Measurements from ENCODE around the gene FGGY.
"Not testable (repeated sequence)": the region's sequence is repeated elsewhere in the genome, so short reads cannot be mapped to it uniquely, and the experiment has no call there.

FGGY gene

DNA sequence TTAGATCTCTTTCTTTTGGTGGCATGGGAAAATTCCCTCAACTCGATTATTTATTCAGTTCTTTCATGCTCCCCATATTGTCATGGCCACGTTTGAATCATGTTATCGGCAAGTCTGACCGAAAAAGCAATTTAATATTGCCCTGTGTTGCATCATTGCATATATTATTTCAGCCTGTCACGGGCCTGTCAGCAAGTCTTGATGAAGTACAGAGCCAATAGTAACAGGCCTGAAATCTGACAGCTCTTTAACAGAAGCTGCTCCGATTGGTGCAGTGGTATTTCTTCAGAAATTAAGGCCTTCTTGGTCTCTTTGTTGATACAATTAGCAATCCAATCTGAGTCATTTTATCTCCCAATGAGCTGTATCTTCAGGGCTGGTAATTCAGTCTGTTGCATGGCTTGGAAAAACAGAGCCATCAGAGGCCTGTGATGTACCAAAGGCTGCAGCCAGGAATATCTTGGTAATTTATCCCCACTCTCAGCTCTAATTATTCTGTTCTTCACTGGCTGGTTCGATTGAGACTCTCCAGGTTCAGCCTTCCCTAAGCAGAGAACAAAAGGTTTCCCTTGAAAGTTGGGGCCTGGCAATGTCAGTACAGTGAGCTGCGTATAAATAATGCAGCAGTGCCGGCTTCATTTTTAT lies 149.5 kb downstream of the FGGY start:
- Histone ChIP-seq H3K4me1 (ENCODE audit: insufficient read depth, low read length) (peaks cover 16% of the 10 kb centered on the region), H3K9me3 (ENCODE audit: low read length) (peaks cover 6% of the 10 kb centered on the region), H2AFZ (ENCODE audit: low read depth, low read length) (peak overlapping the region; percentile 33), H3K4me3 (ENCODE audit: low read length) (no peak overlapping the region), H3K27me3 (ENCODE audit: insufficient read depth, low read length) (no peaks in the 10 kb centered on the region), H3K36me3 (ENCODE audit: insufficient read depth, low read length) (no peaks in the 10 kb centered on the region)

GRCh38 chr1:59452026-59452425 lies 155.1 kb downstream of the FGGY start:
- no peaks in the 10 kb centered on the region for H3K27me3 ChIP-seq (ENCODE audit: insufficient read depth, low read length)
- no peak overlapping the region for H2AFZ ChIP-seq (ENCODE audit: low read depth, low read length)
- H3K36me3 ChIP-seq (ENCODE audit: insufficient read depth, low read length): no peaks in the 10 kb centered on the region
- H3K4me1 ChIP-seq (ENCODE audit: insufficient read depth, low read length): peaks cover 1% of the 10 kb centered on the region
- no peaks in the 10 kb centered on the region for H3K9me3 ChIP-seq (ENCODE audit: low read length)
- H3K4me3 ChIP-seq (ENCODE audit: low read length): no peak overlapping the region

GRCh38 chr1:59452559-59452958 lies 155.7 kb downstream of the FGGY start:
- H3K27me3 ChIP-seq (ENCODE audit: insufficient read depth, low read length): no peaks in the 10 kb centered on the region
- no peak overlapping the region for H2AFZ ChIP-seq (ENCODE audit: low read depth, low read length)
- H3K9me3 ChIP-seq (ENCODE audit: low read length): no peaks in the 10 kb centered on the region
- no peak overlapping the region for H3K4me3 ChIP-seq (ENCODE audit: low read length)
- H3K4me1 ChIP-seq (ENCODE audit: insufficient read depth, low read length): no peaks in the 10 kb centered on the region
- H3K36me3 ChIP-seq (ENCODE audit: insufficient read depth, low read length): no peaks in the 10 kb centered on the region

DNA sequence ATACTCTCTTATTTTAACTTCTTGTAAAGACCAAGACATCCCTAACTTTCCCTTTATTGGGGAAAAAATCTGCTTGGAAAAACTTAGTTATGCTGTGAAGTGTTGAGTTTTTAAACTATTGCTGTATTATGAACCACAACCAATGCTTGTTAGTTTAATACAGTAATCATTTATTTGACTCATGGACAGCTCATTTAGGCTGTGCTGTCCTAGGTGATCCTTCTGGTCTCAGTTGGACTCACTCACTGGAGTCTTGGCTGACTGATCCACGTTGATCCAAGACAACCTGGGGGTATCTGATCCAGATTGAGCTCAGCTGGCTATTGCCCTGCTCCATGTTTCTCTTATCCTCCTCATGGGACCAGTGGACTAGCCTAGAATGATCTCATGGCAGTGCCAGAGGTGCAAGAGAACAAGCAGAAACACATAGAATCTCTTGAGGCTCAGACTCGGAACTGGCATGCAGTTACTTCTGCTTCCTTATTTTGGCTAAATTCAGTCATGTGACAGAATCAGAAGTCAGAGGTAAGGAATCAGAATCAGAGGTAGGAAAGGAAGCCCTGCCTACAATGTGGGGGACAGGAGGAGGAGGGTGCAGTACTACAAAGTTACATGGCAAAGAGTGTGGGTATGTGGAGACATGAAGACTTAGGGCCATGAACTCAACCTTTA lies 156.5 kb downstream of the FGGY start:
- H3K9me3 ChIP-seq (ENCODE audit: low read length): no peaks in the 10 kb centered on the region
- no peaks in the 10 kb centered on the region for H3K4me1 ChIP-seq (ENCODE audit: insufficient read depth, low read length)
- no peaks in the 10 kb centered on the region for H3K36me3 ChIP-seq (ENCODE audit: insufficient read depth, low read length)
- H3K27me3 ChIP-seq (ENCODE audit: insufficient read depth, low read length): no peaks in the 10 kb centered on the region
- no peak overlapping the region for H2AFZ ChIP-seq (ENCODE audit: low read depth, low read length)
- no peak overlapping the region for H3K4me3 ChIP-seq (ENCODE audit: low read length)

GRCh38 chr1:59455206-59455605 lies 158.3 kb downstream of the FGGY start:
- Histone ChIP-seq H3K4me1 (ENCODE audit: insufficient read depth, low read length) (no peaks in the 10 kb centered on the region), H3K9me3 (ENCODE audit: low read length) (no peaks in the 10 kb centered on the region), H3K36me3 (ENCODE audit: insufficient read depth, low read length) (no peaks in the 10 kb centered on the region), H2AFZ (ENCODE audit: low read depth, low read length) (no peak overlapping the region), H3K27me3 (ENCODE audit: insufficient read depth, low read length) (no peaks in the 10 kb centered on the region), H3K4me3 (ENCODE audit: low read length) (no peak overlapping the region)

DNA sequence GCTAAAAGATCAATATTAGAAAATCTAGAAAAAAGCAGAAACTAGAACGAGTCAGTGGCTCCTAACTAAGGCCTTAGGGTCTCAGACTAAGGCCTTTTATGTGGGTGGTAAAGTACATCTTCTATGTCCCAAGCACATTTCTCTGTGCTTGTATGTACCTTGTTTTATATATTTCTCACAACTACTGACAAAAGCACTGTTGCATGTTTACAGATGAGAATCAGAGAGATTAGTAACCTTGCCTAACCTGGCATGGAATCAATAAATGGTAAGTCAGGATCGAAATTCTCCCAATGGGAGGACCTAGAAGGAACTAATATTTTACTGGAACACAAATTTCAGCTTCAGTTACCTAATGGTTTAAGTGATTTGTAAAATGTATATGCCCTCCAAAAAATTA lies 160.9 kb downstream of the FGGY start:
- no peaks in the 10 kb centered on the region for H3K27me3 ChIP-seq (ENCODE audit: insufficient read depth, low read length)
- no peak overlapping the region for H2AFZ ChIP-seq (ENCODE audit: low read depth, low read length)
- no peaks in the 10 kb centered on the region for H3K4me1 ChIP-seq (ENCODE audit: insufficient read depth, low read length)
- no peak overlapping the region for H3K4me3 ChIP-seq (ENCODE audit: low read length)
- no peaks in the 10 kb centered on the region for H3K36me3 ChIP-seq (ENCODE audit: insufficient read depth, low read length)
- H3K9me3 ChIP-seq (ENCODE audit: low read length): peaks cover 3% of the 10 kb centered on the region

GRCh38 chr1:59458884-59459283 lies 162.0 kb downstream of the FGGY start:
- H3K4me1 ChIP-seq (ENCODE audit: insufficient read depth, low read length): no peaks in the 10 kb centered on the region

GRCh38 chr1:59462942-59463341 lies 166.0 kb downstream of the FGGY start:
- not testable (repeated sequence) for H3K4me3 ChIP-seq (ENCODE audit: low read length); H3K27me3 ChIP-seq (ENCODE audit: insufficient read depth, low read length); H3K9me3 ChIP-seq (ENCODE audit: low read length); H3K36me3 ChIP-seq (ENCODE audit: insufficient read depth, low read length); H3K4me1 ChIP-seq (ENCODE audit: insufficient read depth, low read length); H2AFZ ChIP-seq (ENCODE audit: low read depth, low read length)

More at GRCh38 chr1:59458884-59459283, 162.0 kb downstream of the FGGY start:
- no peaks in the 10 kb centered on the region for H3K27me3 ChIP-seq (ENCODE audit: insufficient read depth, low read length)
- no peak overlapping the region for H3K4me3 ChIP-seq (ENCODE audit: low read length)
- no peak overlapping the region for H2AFZ ChIP-seq (ENCODE audit: low read depth, low read length)
- H3K9me3 ChIP-seq (ENCODE audit: low read length): peaks cover 3% of the 10 kb centered on the region
- no peaks in the 10 kb centered on the region for H3K36me3 ChIP-seq (ENCODE audit: insufficient read depth, low read length)

- not testable (repeated sequence) for H3K4me3 ChIP-seq (ENCODE audit: low read length); H3K36me3 ChIP-seq (ENCODE audit: insufficient read depth, low read length)
These were observed 168.6 kb downstream of the FGGY start for GRCh38 chr1:59465478-59465877.

DNA sequence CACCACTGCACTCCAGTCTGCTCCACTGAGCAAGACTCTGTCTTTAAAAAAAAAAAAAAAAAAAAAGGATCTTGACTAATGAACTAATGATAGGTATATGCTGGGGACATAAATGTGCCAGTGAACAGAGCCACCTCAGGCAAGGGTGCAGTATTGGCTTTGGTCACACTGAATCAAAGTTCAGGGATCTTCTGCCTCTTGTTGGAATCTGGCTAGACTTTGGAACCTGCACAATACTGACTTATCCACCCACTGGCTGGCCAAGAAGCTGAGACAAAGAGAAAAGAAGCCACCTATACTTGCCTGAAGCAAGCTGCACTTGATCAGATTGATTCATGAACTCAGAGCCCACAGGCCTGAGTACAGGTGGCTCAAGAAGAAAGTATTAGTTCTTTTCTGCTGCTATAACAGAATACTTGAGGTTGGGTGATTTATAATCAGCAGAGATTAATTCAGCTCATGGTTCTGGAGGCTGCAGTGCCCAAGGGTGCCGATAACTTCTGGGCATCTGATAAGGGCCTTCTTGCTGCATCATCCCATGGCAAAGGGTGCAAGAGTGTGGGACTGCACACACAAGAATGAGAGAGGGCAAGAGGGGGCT lies 172.0 kb downstream of the FGGY start:
- Histone ChIP-seq H2AFZ (ENCODE audit: low read depth, low read length) (no peak overlapping the region), H3K9me3 (ENCODE audit: low read length) (peaks cover 7% of the 10 kb centered on the region), H3K4me1 (ENCODE audit: insufficient read depth, low read length) (no peaks in the 10 kb centered on the region), H3K4me3 (ENCODE audit: low read length) (no peak overlapping the region), H3K36me3 (ENCODE audit: insufficient read depth, low read length) (no peaks in the 10 kb centered on the region), H3K27me3 (ENCODE audit: insufficient read depth, low read length) (no peaks in the 10 kb centered on the region)

More at GRCh38 chr1:59465478-59465877, 168.6 kb downstream of the FGGY start:
- H2AFZ ChIP-seq (ENCODE audit: low read depth, low read length); H3K4me1 ChIP-seq (ENCODE audit: insufficient read depth, low read length); H3K27me3 ChIP-seq (ENCODE audit: insufficient read depth, low read length); H3K9me3 ChIP-seq (ENCODE audit: low read length): not testable (repeated sequence)

- not testable (repeated sequence) for H3K9me3 ChIP-seq (ENCODE audit: low read length); H3K36me3 ChIP-seq (ENCODE audit: insufficient read depth, low read length); H3K4me1 ChIP-seq (ENCODE audit: insufficient read depth, low read length); H3K4me3 ChIP-seq (ENCODE audit: low read length); H3K27me3 ChIP-seq (ENCODE audit: insufficient read depth, low read length); H2AFZ ChIP-seq (ENCODE audit: low read depth, low read length)
These were observed 175.2 kb downstream of the FGGY start for GRCh38 chr1:59471991-59472570.

- Histone ChIP-seq H3K9me3 (ENCODE audit: low read length) (peaks cover 7% of the 10 kb centered on the region), H3K27me3 (ENCODE audit: insufficient read depth, low read length) (no peaks in the 10 kb centered on the region), H3K36me3 (ENCODE audit: insufficient read depth, low read length) (no peaks in the 10 kb centered on the region), H3K4me3 (ENCODE audit: low read length) (no peak overlapping the region), H2AFZ (ENCODE audit: low read depth, low read length) (no peak overlapping the region), H3K4me1 (ENCODE audit: insufficient read depth, low read length) (peaks cover 5% of the 10 kb centered on the region)
These were observed 176.9 kb downstream of the FGGY start for GRCh38 chr1:59473831-59474230.

- no peaks in the 10 kb centered on the region for H3K27me3 ChIP-seq (ENCODE audit: insufficient read depth, low read length)
- H2AFZ ChIP-seq (ENCODE audit: low read depth, low read length): no peak overlapping the region
- H3K36me3 ChIP-seq (ENCODE audit: insufficient read depth, low read length): no peaks in the 10 kb centered on the region
- H3K9me3 ChIP-seq (ENCODE audit: low read length): peaks cover 4% of the 10 kb centered on the region
- H3K4me1 ChIP-seq (ENCODE audit: insufficient read depth, low read length): peaks cover 5% of the 10 kb centered on the region
- no peak overlapping the region for H3K4me3 ChIP-seq (ENCODE audit: low read length)
These were observed 177.6 kb downstream of the FGGY start for GRCh38 chr1:59474496-59474895.
